Upper lobe of left lung (tissue), 6 donors: ENCODE data around the gene ORM2. TPM values are rescaled to one million over a fixed set of nuclear protein-coding genes. Genes with fewer than 3 reads are reported as not detected.
A peak's percentile ranks its signal among the peaks of the same experiment; 100 is the strongest.
"Not testable (repeated sequence)": the region's sequence is repeated elsewhere in the genome, so short reads cannot be mapped to it uniquely, and the experiment has no call there.

Source experiments
- ATAC-seq, 2 donors: fragments of 200-7000 bp; cut with Tn5 transposase; one replicate each; pipeline ENCODE4 v1.9.1; 2022; ENCODE audit warnings: mild to moderate bottlenecking in 2 of 2, moderate library complexity in 2 of 2; ENCODE audit not compliant: low FRiP score in 2 of 2
- DNase-seq, 2 donors: peaks; one replicate each; pipeline ENCODE4 v3.0.0-alpha.2; 2019 to 2020
- H3K27ac ChIP-seq, 4 donors: fragments of 200-600 bp; sonication (generic); one replicate each; pipeline ENCODE4 v1.5.1; 2016 to 2019
- H3K27me3 ChIP-seq, 4 donors: fragments of 200-600 bp; sonication (generic); one replicate each; pipeline ENCODE4 v1.5.1; 2017 to 2019
- H3K36me3 ChIP-seq, 4 donors: fragments of 200-600 bp; sonication (generic); one replicate each; pipeline ENCODE4 v1.5.1; 2016 to 2019
- H3K4me1 ChIP-seq, 4 donors: fragments of 200-600 bp; sonication (generic); one replicate each; pipeline ENCODE4 v1.5.1; 2018 to 2019
- H3K4me3 ChIP-seq, 4 donors: fragments of 200-600 bp; sonication (generic); one replicate each; pipeline ENCODE4 v1.5.1; 2017 to 2019; ENCODE audit warnings: mild to moderate bottlenecking in 2 of 4, moderate library complexity in 1 of 4
- H3K9me3 ChIP-seq, 4 donors: fragments of 200-600 bp; sonication (generic); one replicate each; pipeline ENCODE4 v1.5.1; 2018 to 2019
- EP300 ChIP-seq, 4 donors: sonication (generic); formaldehyde crosslinking; IDR thresholded peaks; one replicate each; pipeline ENCODE4 v1.5.1; 2017; ENCODE audit warnings: antibody characterized with exemption in 4 of 4, control low read depth in 2 of 4
- POLR2A ChIP-seq, 4 donors: fragments of 450-650 bp; IDR thresholded peaks; one replicate each; pipeline ENCODE4 v1.5.1; 2016 to 2017; ENCODE audit warnings: antibody characterized with exemption in 4 of 4, mild to moderate bottlenecking in 2 of 4
- POLR2AphosphoS5 ChIP-seq, 2 donors: sonication (generic); formaldehyde crosslinking; IDR thresholded peaks; one replicate each; pipeline ENCODE4 v1.5.1; 2017; ENCODE audit warnings: antibody characterized with exemption in 2 of 2
- WGBS, 2 donors: methylation state at CpG; one replicate each; pipeline ENCODE4 v1.1.5; 2017 to 2018; 5-methylcytosine and 5-hydroxymethylcytosine counted together
- total RNA-seq, 6 donors: library from RNA; depleted of rRNA in 4 of 6; stranded (reverse); fragments of >200 nt in 4 of 6; gene quantifications; one replicate each; pipeline versions ENCODE4 v1.1.0 to v1.2.1, GENCODE V29; 2016 to 2021
- TF ChIP-seq, protein P1 (sequence below), 6 experiments: fragments of 450-650 bp in 4 of 6; fragments of 200-600 bp in 2 of 6; sonication (generic) in 2 of 6; IDR thresholded peaks; one replicate each; pipeline ENCODE4 v1.5.1; 2016 to 2019; ENCODE audit warnings: antibody characterized with exemption in 6 of 6
- donor health status: DM: no; HTN: no; CAD: no; lungs with moderate emphysema.
- donor health status: DM: no; HTN: yes; CAD: no; lungs with severe emphysema.

The ORM2 gene
- total RNA-seq, 6 donors from 2014 or later: 2.2 to 5.5 (median 4.0) TPM; not detected in 2

DNA sequence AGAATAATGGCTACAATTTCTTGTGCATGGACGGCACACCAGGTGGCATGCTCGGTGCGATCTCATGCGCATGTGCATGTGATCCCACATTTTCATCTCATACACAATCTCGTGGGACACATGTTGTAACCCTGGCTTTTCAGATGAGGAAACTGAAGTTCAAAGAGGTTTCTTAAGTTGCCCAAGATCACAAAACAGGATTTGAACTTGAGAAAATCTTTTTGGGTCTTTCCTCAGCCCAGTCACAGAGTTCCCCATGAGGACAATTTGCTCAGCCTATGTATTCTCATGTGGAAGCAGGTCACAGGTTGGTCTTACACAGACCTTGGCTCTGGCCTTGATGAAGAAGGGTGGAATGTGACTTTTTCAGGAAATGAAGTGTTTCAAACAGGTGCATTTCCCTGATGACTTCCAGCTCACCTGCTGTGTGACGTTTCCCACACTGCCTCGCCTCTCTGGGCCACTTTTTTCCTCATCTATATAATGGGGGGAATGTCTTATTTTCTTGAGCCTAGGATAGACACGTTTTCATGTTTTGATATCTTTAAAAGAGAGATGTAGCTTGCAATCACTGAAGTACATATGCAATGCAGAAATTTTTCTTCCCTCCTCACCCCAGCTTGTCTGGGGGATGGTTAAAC, 13.8 kb upstream of the ORM2 start:
- no peak overlapping the region for H3K4me3 ChIP-seq
- TF ChIP-seq, protein P1, sequence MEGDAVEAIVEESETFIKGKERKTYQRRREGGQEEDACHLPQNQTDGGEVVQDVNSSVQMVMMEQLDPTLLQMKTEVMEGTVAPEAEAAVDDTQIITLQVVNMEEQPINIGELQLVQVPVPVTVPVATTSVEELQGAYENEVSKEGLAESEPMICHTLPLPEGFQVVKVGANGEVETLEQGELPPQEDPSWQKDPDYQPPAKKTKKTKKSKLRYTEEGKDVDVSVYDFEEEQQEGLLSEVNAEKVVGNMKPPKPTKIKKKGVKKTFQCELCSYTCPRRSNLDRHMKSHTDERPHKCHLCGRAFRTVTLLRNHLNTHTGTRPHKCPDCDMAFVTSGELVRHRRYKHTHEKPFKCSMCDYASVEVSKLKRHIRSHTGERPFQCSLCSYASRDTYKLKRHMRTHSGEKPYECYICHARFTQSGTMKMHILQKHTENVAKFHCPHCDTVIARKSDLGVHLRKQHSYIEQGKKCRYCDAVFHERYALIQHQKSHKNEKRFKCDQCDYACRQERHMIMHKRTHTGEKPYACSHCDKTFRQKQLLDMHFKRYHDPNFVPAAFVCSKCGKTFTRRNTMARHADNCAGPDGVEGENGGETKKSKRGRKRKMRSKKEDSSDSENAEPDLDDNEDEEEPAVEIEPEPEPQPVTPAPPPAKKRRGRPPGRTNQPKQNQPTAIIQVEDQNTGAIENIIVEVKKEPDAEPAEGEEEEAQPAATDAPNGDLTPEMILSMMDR (IDR thresholded peaks at IDR 0.05): no peak
- TF ChIP-seq POLR2A (IDR thresholded peaks at IDR 0.05) (no peak), EP300 (IDR thresholded peaks at IDR 0.05) (peak in 1 of 4 donors; percentile 19), POLR2AphosphoS5 (IDR thresholded peaks at IDR 0.05) (no peak)
- H3K4me1 ChIP-seq: peaks cover 0 to 17% (median 8%) of the 10 kb centered on the region in 4 donors
- no peaks in the 10 kb centered on the region for H3K27me3 ChIP-seq
- WGBS, 2 donors: 70 to 78% methylated on average over 8 of the region's 8 CpGs
- no peaks in the 10 kb centered on the region for H3K9me3 ChIP-seq
- DNase-seq (peak in 1 of 2 donors; percentile 36), ATAC-seq (peak in 1 of 2 donors; percentile 38)
- H3K36me3 ChIP-seq: no peaks in the 10 kb centered on the region
- peak overlapping the region in 1 of 4 donors; percentile 54 for H3K27ac ChIP-seq

DNA sequence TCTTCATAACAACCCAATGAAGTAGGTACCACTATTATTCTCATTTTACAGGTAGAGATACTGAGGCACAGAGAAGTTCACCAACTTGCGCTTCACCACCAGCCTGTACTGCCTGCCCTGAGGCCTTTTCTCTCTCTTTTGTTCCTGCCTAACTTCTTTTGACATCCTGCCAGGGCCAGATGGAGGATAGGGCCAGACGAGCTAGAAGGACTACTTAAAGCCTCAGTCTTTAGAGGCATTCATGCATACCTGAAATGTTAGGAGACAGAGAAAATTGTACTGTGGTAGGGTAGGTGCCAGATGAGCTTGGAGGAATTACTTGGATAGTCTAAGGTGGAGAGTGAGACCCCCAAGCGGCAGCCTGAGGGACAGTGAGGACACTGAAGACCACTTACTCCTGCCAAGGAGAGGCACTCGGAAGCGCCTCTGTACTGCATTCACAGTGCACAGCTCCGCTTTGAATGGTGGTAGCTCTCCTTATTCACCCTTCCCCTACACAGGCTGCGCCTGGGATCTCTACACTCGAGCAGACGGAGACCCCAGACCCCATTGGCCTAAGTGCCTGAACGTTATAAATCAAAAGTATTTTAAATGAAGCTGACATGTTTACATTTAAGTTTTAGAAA, 13.0 kb upstream of the ORM2 start:
- 74 to 76% methylated on average over 10 of the region's 10 CpGs for WGBS, 2 donors
- TF ChIP-seq POLR2AphosphoS5 (IDR thresholded peaks at IDR 0.05) (no peak), EP300 (IDR thresholded peaks at IDR 0.05) (no peak), POLR2A (IDR thresholded peaks at IDR 0.05) (no peak)
- TF ChIP-seq, protein P1 (IDR thresholded peaks at IDR 0.05): no peak
- no peaks in the 10 kb centered on the region for H3K27me3 ChIP-seq
- H3K4me1 ChIP-seq: peaks cover 0 to 17% (median 8%) of the 10 kb centered on the region in 4 donors
- H3K4me3 ChIP-seq: no peak overlapping the region
- H3K9me3 ChIP-seq: no peaks in the 10 kb centered on the region
- no peaks in the 10 kb centered on the region for H3K36me3 ChIP-seq
- peak in 1 of 2 donors; percentile 5 for ATAC-seq
- peak in 1 of 2 donors; percentile 19 for DNase-seq
- no peak overlapping the region for H3K27ac ChIP-seq

DNA sequence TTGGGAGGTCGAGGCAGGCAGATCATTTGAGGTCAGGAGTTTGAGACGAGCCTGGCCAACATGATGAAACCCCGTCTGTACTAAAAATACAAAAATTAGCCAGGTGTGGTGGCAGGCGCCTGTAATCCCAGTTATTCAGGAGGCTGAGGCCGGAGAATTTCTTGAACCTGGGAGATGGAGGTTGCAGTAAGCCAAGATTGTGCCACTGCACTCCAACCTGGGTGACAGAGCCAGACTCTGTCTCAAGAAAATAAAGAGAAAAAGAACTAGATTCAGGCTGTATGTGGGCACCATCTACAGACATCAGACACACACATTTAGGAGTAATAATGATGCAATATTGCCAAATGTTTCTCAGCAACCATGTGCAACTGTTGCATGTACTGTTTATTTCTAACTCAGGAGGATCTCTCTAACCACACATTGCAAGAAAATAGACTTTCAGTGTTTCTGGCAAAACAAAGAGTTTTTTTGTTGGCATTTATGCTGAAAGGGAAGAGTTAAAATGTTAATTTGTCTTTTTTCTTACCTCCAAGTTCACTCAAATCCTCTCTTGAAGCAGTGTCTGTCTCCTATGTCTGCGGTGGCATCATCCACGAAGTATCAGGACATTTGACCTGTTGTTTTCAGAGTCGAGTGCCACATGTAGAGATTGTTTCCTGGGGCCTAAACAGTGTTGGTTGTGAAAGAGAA, 11.9 kb upstream of the ORM2 start:
- ATAC-seq: no peak
- H3K9me3 ChIP-seq: no peaks in the 10 kb centered on the region
- peak overlapping the region in 2 of 4 donors; percentile 30 to 65 for H3K27ac ChIP-seq
- H3K27me3 ChIP-seq: no peaks in the 10 kb centered on the region
- H3K36me3 ChIP-seq: no peaks in the 10 kb centered on the region
- WGBS, 2 donors: 78 to 83% methylated on average over 8 of the region's 8 CpGs
- H3K4me3 ChIP-seq: no peak overlapping the region
- H3K4me1 ChIP-seq: peaks cover 0 to 17% (median 8%) of the 10 kb centered on the region in 4 donors
- TF ChIP-seq EP300 (IDR thresholded peaks at IDR 0.05) (no peak), POLR2AphosphoS5 (IDR thresholded peaks at IDR 0.05) (peak in 1 of 2 donors; percentile 70)
- DNase-seq: peak in 1 of 2 donors; percentile 15

DNA sequence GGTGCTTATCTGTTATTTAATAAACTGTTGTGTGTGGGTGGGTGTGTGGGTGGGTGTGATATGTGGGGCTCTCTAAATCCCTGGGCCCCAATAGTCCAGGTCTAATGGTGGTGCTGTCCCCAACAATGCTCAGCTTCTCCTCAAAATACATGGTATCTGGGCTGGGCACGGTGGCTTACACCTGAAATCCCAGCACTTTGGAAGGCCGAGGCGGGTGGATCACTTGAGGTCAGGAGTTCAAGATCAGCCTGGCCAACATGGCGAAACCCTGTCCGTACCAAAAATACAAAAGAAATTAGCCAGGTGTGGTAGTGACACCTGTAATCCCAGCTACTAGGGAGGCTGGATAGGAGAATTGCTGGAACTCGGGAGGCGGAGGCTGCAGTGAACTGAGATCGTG, 11.3 kb upstream of the ORM2 start:
- Histone ChIP-seq H3K4me1 (peaks cover 0 to 17% (median 8%) of the 10 kb centered on the region in 4 donors), H3K9me3 (no peaks in the 10 kb centered on the region), H3K36me3 (no peaks in the 10 kb centered on the region), H3K27me3 (no peaks in the 10 kb centered on the region), H3K27ac (peak overlapping the region in 2 of 4 donors; percentile 30 to 65), H3K4me3 (no peak overlapping the region)
- 85 to 95% methylated on average over 6 of the region's 8 CpGs for WGBS, 2 donors
- DNase-seq: peak in 1 of 2 donors; percentile 10
- ATAC-seq: no peak
- TF ChIP-seq POLR2A (IDR thresholded peaks at IDR 0.05) (no peak), EP300 (IDR thresholded peaks at IDR 0.05) (no peak), POLR2AphosphoS5 (IDR thresholded peaks at IDR 0.05) (no peak)
- TF ChIP-seq, protein P1 (IDR thresholded peaks at IDR 0.05): no peak

DNA sequence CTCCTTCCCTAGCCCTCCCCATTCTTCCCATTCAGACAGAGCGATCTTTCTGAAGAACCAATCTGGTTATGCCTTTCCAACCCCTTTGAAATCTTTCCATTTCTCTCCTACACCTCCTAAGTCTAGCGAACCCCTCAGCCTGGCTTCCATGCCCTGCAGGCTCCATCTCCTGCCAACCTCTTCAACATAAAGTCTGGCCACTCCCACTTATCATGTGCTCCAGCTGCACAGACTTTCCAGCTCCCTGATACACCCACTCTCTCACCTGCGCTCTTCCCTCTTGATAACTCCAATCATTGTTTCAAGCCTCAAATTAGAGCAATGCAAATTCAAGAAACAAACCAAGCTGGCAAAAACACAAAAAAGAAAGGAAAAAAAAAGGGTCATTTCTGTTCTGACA, 10.5 kb upstream of the ORM2 start:
- no peak for TF ChIP-seq POLR2A (IDR thresholded peaks at IDR 0.05)
- no peak for TF ChIP-seq EP300 (IDR thresholded peaks at IDR 0.05)
- no peak for TF ChIP-seq POLR2AphosphoS5 (IDR thresholded peaks at IDR 0.05)
- TF ChIP-seq, protein P1 (IDR thresholded peaks at IDR 0.05): no peak
- no peak for ATAC-seq
- WGBS, 2 donors: 64 to 76% methylated on average over 3 of the region's 3 CpGs
- H3K4me1 ChIP-seq: peaks cover 0 to 17% (median 8%) of the 10 kb centered on the region in 4 donors
- H3K27me3 ChIP-seq: no peaks in the 10 kb centered on the region
- H3K9me3 ChIP-seq: no peaks in the 10 kb centered on the region
- H3K36me3 ChIP-seq: no peaks in the 10 kb centered on the region
- peak in 1 of 2 donors; percentile 31 for DNase-seq
- H3K27ac ChIP-seq: no peak overlapping the region
- no peak overlapping the region for H3K4me3 ChIP-seq

DNA sequence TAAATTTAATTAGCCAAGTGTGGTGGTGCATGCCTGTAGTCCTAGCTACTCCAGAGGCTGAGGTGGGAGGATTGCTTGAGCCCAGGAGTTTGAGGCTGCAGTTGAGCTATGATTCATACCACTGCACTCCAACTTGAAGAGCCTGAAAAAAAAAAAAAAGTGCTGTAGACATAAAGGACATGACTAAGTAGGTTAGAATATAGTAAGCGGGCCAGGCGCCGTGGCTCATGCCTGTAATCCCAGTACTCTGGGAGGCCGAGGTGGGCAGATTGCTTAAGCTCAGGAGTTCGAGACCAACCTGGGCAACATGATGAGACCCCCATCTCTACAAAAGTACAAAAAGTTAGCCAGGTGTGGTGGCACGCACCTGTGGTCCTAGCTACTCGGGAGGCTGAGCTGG, 9.0 kb upstream of the ORM2 start:
- 88 to 90% methylated on average over 7 of the region's 7 CpGs for whole genome bisulfite sequencing, 2 donors
- not testable (repeated sequence) for ATAC-seq, H3K27ac ChIP-seq, H3K9me3 ChIP-seq, H3K4me3 ChIP-seq, H3K36me3 ChIP-seq, H3K27me3 ChIP-seq
- peak in 1 of 2 donors; percentile 57 for DNase-seq
- H3K4me1 ChIP-seq: peaks cover 0 to 10% (median 4%) of the 10 kb centered on the region in 4 donors
